ENCODE measurements around the gene SPRR2A.
"Not testable (repeated sequence)": the region's sequence is repeated elsewhere in the genome, so short reads cannot be mapped to it uniquely, and the experiment has no call there.

Gene SPRR2A

GRCh38 chr1:153057375-153057774 is at the start of gene SPRR2A:
TSS of gene SPRR2A (minus strand) at chr1:153057512. CDS start at chr1:153056735, 777 bp downstream.
- peak; percentile 23 for DNase-seq

DNA sequence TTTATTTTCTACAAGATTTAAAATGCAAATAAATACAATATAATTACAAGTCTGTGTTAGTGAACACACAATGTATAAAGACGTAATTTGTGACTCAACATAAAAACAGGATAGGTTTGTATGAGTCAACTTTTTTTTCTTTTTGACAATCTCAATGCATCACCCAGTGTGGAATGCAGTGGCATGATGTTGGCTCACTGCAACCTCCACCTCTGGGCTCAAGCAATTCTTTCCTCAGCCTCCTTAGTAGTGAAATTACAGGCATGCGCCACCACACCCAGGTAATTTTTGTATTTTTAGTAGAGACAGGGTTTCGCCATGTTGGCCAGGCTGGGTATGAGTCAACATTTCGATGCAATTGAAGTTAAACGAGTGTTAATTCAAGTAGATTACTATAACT is 42.9 kb upstream of the SPRR2A start:
- no peak for DNase-seq

DNA sequence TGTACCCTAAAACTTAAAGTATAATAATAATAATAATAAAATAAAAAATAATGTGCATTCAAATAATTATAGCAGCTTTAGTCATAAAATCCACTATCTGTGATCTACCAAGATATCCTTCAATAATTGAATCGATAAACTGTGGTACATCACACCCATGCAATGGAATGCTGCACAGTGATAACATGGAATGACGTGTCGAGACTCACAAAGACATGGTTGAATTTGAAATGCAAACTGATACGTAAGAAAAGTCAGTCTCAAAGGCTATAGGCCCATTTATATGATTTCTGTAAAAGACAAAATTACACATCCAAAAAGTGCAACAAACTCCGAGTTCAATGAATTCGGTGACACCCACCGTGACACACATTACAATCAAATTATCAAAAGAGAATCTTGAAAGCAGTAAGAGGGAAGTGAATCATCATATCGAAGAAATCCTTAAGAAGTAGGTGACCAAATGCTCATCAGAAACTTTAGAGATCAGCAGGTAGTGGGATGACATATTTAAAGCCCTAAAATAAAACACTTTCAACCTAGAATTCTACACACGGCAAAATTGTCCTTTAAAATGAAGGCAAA is 42.2 kb upstream of the SPRR2A start:
- no peak for DNase-seq

DNA sequence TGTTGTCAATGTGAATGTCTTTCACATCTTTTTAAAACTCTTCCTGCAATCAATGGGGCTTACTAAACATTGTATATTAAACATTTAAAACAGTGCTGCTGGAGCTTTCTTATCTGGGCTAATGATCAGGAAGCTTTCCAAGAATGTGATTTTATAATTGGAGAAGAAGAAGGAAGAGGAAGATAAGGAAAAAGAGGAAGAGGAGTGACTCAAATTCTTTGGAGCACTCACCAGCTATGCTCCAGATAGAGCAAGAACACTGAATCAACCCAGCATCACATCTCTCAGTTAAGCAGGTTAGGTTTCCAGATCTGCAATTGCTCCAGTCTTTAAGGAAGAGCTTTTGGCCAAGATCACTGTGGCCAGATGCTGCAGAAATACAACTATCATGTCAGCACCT is 38.5 kb upstream of the SPRR2A start:
- no peak for DNase-seq

DNA sequence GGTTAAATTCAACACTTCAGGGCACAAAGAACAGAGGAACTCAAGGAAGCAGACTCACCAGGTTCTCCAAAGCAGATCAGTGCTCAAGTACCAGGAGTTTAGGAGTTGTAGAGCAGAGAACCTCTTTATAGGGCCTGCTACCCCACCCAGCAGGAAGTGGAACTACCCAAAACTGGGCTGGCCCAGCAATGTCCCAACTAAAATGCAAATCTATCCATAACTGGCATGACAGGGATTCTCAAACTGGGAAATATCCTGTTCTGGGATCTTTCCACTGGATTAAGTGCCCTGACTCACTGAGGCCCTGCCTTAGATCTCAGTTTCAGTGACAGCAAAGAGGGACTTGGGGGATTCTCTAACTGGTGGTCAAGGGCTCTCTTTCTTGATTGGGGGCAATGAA is 37.1 kb upstream of the SPRR2A start, which contains the start of gene SPRR2E:
TSS of gene SPRR2E (minus strand) at position 101 of the 400 bp plus-strand sequence. CDS start 775 bp downstream, outside the sequence.
- DNase-seq = no peak

- DNase-seq = no peak
Observed at GRCh38 chr1:153087652-153088051, 30.3 kb upstream of the SPRR2A start.

DNA sequence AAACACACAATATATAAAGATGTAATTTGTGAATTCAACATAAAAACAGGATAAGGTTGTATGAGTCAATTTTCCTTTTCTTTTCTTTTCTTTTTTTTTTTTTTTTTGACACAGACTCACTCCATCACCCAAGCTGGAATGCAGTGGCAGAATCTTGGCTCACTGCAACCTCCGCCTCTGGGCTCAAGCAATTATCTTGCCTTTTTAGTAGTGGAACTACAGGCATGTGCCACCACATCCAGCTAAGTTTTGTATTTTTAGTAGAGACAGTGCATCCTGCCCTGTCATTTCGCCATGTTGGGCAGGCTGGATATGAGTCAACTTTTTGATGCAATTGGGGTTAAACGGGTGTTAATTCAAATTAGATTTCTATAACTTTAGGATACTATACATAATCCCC is 24.4 kb upstream of the SPRR2A start:
- DNase-seq = no peak

GRCh38 chr1:153072806-153073726 is 15.8 kb upstream of the SPRR2A start:
- no peak for DNase-seq

- DNase-seq = no peak
Observed at GRCh38 chr1:153071511-153071910, 14.2 kb upstream of the SPRR2A start, which contains the start of gene SPRR2B. TSS of gene SPRR2B (minus strand) at chr1:153071611. CDS start at chr1:153070839, 772 bp downstream.

- no peak for DNase-seq
Observed at GRCh38 chr1:153070243-153070642, 12.9 kb upstream of the SPRR2A start.

DNA sequence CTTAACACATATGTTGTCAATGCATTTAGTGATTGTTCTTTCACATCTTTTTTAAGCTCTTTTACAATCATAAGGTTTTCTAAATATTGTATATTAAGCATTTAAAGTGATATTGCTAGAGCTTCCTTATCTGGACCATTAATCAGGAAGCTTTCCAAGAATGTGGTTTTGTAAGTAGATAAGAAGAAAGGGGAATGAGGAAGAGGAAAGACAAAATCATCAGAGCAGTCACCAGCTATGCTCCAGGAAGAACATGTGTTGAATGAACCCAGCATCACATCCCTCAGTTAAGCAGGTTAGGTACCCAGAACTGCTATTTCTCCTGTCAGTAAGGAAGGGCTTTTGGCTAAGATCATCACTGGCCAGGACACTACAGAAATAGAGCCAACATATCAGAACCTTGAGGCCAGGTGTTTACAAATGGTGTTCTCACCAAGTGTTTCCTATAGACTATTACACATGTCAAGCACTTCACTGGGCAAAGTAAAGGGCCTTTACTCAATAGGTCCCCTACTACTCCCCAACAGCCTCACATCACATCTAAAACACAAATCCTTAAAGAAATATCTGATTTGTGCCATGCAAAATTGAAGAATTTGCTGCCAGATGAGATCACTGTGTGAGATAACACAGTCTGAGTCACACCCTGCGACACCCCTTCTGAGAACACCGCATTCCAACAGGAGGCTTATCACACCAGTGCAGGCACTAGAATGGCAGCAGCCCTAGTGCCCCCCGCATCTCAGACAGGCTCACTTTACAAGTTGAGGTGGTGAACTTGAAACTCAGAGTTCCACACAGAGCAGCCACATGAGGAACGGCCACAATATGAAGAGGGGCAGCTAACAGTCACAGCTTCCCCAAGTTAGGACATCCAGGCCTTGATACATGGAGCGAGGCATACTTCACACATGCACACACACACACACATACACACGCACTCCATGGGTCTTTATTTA is 1.8 kb upstream of the SPRR2A start:
- no peak for DNase-seq

DNA sequence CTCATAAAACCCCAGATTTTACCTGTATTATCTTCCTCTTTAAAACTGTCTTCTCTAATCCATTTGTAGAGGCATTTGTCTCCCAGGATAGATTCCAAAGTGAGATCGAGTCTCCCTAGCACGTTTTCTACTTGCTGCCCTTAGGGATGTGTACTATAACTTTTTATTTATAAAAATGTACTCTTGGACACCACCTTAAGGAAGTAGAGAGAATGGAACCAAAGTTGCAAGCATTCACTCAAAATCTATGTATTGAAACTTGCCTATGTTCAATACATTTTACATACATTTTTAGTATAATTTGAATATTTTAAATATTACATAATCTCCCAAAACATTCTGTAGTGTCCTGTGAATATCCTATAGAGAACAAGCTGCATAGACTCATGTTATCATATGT is 842 bp upstream of the SPRR2A start:
- DNase-seq = no peak

DNA sequence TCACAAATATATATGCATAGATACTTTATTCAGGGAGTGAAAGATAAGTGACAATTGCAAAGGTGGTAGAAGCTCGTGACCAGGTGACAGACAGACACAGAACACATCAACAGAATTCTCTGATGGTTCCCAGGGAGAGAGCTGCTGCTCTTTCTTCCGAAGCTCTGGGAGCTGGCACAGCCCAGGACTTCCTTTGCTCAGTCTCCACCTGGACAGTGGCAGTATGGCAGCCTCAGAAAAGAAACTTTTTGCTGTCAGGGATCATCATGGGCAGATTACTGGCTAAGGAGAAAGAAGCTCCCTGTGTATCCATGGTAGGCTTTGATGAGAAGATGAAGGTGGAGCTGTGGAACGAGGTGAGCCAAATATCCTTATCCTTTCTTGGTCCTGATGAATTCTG is 1.2 kb downstream of the SPRR2A start:
- not testable (repeated sequence) for DNase-seq

DNA sequence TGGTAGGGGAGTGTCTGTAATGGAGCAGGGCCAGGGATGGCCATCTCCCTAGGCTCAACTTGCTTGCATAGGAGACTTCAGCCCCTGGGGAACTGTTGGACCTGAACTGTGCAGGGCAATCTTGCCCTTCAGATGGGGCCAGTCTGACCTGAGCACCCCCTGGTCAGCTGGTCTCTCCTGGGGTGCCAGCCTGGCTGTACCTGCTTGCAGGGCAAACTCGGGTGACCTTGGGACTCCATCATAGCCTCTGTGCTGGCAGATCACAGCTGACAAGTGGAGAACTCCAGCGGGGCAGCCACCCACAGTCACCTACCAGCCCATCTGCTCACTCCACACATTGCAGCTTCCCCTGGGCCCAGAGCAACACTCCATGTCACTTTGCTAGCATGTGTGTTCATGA is 8.1 kb downstream of the SPRR2A start:
- no peak for DNase-seq

GRCh38 chr1:153040950-153041631 is 16.2 kb downstream of the SPRR2A start, which contains the start of gene SPRR2D:
TSS of gene SPRR2D (minus strand) at chr1:153041120. CDS start at chr1:153040346, 774 bp downstream.
- no peak for DNase-seq

DNA sequence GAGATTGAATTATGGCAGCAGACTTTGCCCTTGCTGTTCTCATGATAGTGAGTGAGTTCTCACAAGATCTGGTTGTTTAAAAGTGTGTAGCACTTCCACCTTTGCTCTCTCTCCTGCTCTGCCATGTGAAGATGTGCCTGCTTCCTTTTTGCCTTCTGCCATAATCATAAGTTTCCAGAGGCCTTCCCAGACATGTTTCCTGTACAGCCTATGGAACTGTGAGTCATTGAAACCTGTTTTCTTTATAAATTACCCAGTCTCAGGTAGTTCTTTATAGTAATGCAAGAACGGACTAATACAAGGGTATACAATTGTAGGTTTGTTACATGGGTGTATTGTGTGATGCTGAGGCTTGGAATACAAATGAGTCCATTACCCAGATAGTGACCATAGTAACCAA is 22.1 kb downstream of the SPRR2A start:
- DNase-seq = no peak

GRCh38 chr1:153032677-153033308 is 24.5 kb downstream of the SPRR2A start:
- peak; percentile 65 for DNase-seq

GRCh38 chr1:153032073-153032472 is 25.2 kb downstream of the SPRR2A start:
- DNase-seq = peak; percentile 58

DNA sequence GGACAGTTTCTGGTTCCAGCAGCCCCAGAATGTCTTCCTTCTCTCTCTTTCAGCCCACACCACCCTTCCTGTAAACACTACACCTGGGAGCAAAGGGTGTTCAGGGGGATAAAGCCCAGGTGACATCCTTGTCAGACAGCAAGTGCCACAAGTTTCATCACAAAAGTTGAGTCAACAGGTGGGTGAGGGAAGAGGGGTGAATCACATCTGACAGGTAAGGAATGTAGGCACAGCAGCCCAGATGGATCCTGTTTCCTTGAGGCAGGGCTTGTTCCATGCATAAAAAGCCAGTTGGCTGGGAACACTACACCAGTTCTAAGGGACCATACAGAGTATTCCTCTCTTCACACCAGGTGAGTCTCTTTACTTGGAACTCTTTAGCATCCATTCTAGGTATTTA is 26.4 kb downstream of the SPRR2A start, which contains the start of gene SPRR1B:
TSS of gene SPRR1B (plus strand) at position 309 of the 400 bp plus-strand sequence. CDS start 1,143 bp downstream, outside the sequence.
- no peak for DNase-seq

GRCh38 chr1:153028766-153029165 is 28.5 kb downstream of the SPRR2A start:
- no peak for DNase-seq

DNA sequence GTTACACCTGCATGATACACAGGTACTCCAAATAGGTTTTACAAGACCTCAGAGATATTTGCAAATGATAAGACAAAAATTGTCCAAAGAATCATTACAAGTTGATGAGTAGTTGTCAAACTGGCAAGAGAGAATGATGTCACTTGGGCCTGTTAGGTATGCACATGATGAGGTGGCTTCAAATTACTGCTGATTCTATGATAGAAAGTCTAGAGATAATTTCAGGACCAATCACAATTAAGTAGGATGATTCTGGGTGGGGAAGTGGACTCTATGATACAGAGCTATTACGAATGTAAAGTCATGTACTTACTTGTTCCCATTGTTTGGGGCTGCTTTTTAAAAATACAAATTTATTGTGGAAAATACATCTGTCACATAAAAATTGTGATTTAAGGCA is 31.5 kb downstream of the SPRR2A start:
- no peak for DNase-seq
